ENCODE results near the gene FAM222A.

Gene FAM222A

GRCh38 chr12:109708939-109709338 lies 4.7 kb upstream of the FAM222A start:
- peak overlapping the region; percentile 97; the same call in 1 of the 2 replicates for H3K27ac ChIP-seq
- TF ChIP-seq, protein P1, sequence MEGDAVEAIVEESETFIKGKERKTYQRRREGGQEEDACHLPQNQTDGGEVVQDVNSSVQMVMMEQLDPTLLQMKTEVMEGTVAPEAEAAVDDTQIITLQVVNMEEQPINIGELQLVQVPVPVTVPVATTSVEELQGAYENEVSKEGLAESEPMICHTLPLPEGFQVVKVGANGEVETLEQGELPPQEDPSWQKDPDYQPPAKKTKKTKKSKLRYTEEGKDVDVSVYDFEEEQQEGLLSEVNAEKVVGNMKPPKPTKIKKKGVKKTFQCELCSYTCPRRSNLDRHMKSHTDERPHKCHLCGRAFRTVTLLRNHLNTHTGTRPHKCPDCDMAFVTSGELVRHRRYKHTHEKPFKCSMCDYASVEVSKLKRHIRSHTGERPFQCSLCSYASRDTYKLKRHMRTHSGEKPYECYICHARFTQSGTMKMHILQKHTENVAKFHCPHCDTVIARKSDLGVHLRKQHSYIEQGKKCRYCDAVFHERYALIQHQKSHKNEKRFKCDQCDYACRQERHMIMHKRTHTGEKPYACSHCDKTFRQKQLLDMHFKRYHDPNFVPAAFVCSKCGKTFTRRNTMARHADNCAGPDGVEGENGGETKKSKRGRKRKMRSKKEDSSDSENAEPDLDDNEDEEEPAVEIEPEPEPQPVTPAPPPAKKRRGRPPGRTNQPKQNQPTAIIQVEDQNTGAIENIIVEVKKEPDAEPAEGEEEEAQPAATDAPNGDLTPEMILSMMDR (conservative IDR thresholded peaks at IDR 0.05) = no peak

DNA sequence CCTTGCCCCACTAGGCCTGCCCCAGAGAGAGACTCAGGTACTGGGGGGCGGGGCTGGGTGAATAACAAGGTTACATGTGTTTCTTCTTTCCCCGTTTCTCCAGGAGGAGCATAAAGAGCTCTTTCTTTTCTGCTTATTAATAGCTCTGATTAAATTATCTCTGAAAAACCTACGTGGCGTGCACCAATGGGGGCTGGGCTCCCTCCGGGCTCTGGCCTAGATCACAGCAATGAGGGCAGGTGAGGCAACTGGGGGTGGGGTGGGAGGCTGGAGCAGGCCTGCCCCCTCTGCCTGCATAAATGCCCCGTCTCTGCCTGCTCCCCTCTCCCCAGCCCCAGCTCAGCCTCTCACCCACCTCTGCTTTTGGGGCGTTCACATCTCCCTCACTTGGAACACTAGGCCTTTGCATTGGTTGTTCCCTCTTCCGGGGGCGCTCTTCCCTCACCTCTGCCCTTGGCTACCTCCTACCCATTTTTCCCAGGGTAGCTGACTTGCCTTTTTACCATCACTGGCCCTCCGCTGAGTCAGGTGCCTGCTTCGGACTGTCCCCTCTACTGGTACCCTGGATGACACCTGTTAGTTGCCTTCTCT lies 4.1 kb upstream of the FAM222A start:
- peak overlapping the region; percentile 97; the same call in 1 of the 2 replicates for H3K27ac ChIP-seq
- TF ChIP-seq, protein P1 (conservative IDR thresholded peaks at IDR 0.05) = no peak

DNA sequence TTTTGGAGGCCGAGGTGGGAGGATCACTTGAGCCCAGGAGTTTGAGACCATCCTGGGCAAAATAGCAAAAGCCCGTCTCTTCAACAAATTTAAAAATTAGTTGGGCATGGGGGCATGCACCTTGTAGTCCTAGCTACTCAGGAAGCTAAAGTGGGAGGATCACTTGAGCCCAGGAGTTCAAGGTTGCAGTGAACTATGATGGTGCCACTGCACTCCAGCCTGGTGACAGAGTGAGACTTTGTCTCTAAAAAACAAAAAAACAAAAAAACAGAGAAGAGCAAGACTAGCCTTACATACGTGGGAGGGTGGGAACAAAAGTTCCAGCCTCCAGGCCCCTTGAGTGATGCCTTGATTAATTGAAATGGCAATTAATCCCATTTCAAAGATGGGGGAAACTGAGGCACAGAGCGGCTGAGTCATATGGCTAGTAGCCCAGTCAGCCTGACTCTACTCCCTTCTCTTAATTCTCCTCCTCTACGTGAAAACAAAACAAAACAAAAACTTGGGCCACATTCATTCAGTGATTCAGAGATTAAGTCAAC lies 3.3 kb upstream of the FAM222A start:
- no peak overlapping the region; the same call in 1 of the 2 replicates for H3K27ac ChIP-seq
- TF ChIP-seq, protein P1 (conservative IDR thresholded peaks at IDR 0.05) = no peak

GRCh38 chr12:109710747-109711595 lies 2.7 kb upstream of the FAM222A start:
- no peak overlapping the region for H3K27ac ChIP-seq
- TF ChIP-seq, protein P1 (conservative IDR thresholded peaks at IDR 0.05) = no peak

- no peak overlapping the region for H3K27ac ChIP-seq
- TF ChIP-seq, protein P1 (conservative IDR thresholded peaks at IDR 0.05) = no peak
Measured at GRCh38 chr12:109711596-109712461, 1.8 kb upstream of the FAM222A start.

GRCh38 chr12:109714141-109714912 lies 702 bp downstream of the FAM222A start:
- TF ChIP-seq, protein P1 (conservative IDR thresholded peaks at IDR 0.05) = peak; percentile 82
- peak overlapping the region; percentile 90 for H3K27ac ChIP-seq
